HCT116 (cell line): ENCODE data around the gene TCHP. TPM values are rescaled to one million over a fixed set of nuclear protein-coding genes. Genes with fewer than 3 reads are reported as not detected.

ENCODE experiments used
- ATAC-seq: fragments of 200-7000 bp; cut with Tn5 transposase; 2 replicates; pipeline ENCODE4 v1.9.1; 2020; ENCODE audit warnings: mild to moderate bottlenecking, moderate library complexity
- BruUV-seq: library from RNA; stranded (reverse); fragments of 400-500 nt; replicated peaks from 2 replicates; lab custom pipeline; 2021; lab: Mats Ljungman, UMichigan
- CTCF ChIA-PET: fragments of 300-600 bp; sonication (Branson Sonifier 250); formaldehyde crosslinking; loops from one replicate; lab custom pipeline; 2021; ENCODE audit warnings: antibody characterized with exemption; lab: Charles Lee
- POLR2A ChIA-PET: fragments of 300-600, 350-600 bp; sonication (Branson Sonifier 250); formaldehyde crosslinking; loops from one replicate; lab custom pipeline; 2021; ENCODE audit warnings: antibody characterized with exemption; lab: Charles Lee
- RAD21 ChIA-PET, 2 experiments: fragments of 300-600 bp; sonication (Branson Sonifier 250); formaldehyde crosslinking; loops; one replicate each; lab custom pipeline; 2023; ENCODE audit warnings: low total read pairs in 2 of 2; ENCODE audit not compliant: uncharacterized antibody in 2 of 2, unreplicated experiment in 2 of 2, low non-redundant PET in 1 of 2; lab: Charles Lee
- DNase-seq: peaks from one replicate; pipeline ENCODE4 v3.0.0-alpha.2; 2010; ENCODE audit warnings: low read depth, low spot score
- H2AFZ ChIP-seq: fragments of 200-600 bp; shearing (Covaris generic), sonication (generic); 2 replicates; pipeline ENCODE4 v1.6.1; 2017; ENCODE audit warnings: low read depth, mixed run types, mixed read lengths, antibody characterized with exemption, low read length; ENCODE audit not compliant: poor library complexity, severe bottlenecking
- H3K27ac ChIP-seq: 2 replicates; pipeline ENCODE4 v1.5.1; 2012; ENCODE audit warnings: low read depth, low read length
- H3K27me3 ChIP-seq: fragments of 200-600 bp; sonication (generic); 2 replicates; pipeline ENCODE4 v1.6.1; 2016; ENCODE audit warnings: mixed run types, low read length, mixed read lengths; ENCODE audit not compliant: insufficient read depth
- H3K36me3 ChIP-seq, 2 experiments: fragments of 200-500 bp in 1 of 2; fragments of 200-600 bp in 1 of 2; sonication (Bioruptor generic) in 1 of 2; sonication (generic) in 1 of 2; 2 replicates each; pipeline versions ENCODE4 v1.5.1 to v1.6.1; 2014 to 2016; ENCODE audit warnings: low read length in 2 of 2, inconsistent platforms in 1 of 2, mixed read lengths in 1 of 2, mixed run types in 1 of 2; ENCODE audit not compliant: insufficient read depth in 2 of 2, control insufficient read depth in 1 of 2
- H3K4me1 ChIP-seq, 2 experiments: fragments of 200-600 bp in 1 of 2; sonication (generic) in 1 of 2; 2 replicates each; pipeline versions ENCODE4 v1.5.1 to v1.6.1; 2012 to 2017; ENCODE audit warnings: low read length in 2 of 2, inconsistent platforms in 1 of 2, mild to moderate bottlenecking in 1 of 2, mixed read lengths in 1 of 2, mixed run types in 1 of 2, moderate library complexity in 1 of 2; ENCODE audit not compliant: insufficient read depth in 2 of 2, control insufficient read depth in 1 of 2
- H3K4me2 ChIP-seq: fragments of 200-600 bp; sonication (generic); 2 replicates; pipeline ENCODE4 v1.6.1; 2017; ENCODE audit warnings: mixed run types, low read length, mixed read lengths
- H3K4me3 ChIP-seq, 2 experiments: fragments of 200-600 bp in 1 of 2; sonication (generic) in 1 of 2; replicated peaks in 1 of 2; 2 replicates each; pipeline ENCODE4 v1.5.1; 2011 to 2016; ENCODE audit warnings: low read length in 2 of 2, control low read depth in 1 of 2, low read depth in 1 of 2, mild to moderate bottlenecking in 1 of 2, mixed read lengths in 1 of 2, mixed run types in 1 of 2
- H3K79me2 ChIP-seq: fragments of 200-600 bp; sonication (generic); 2 replicates; pipeline ENCODE4 v1.6.1; 2017; ENCODE audit warnings: mild to moderate bottlenecking, mixed run types, low read length, moderate library complexity, mixed read lengths; ENCODE audit not compliant: insufficient read depth
- H3K9ac ChIP-seq: fragments of 200-600 bp; sonication (generic); 2 replicates; pipeline ENCODE4 v1.6.1; 2016; ENCODE audit warnings: low read length, mixed read lengths
- H3K9me2 ChIP-seq: fragments of 200-600 bp; sonication (generic), shearing (Covaris generic); 2 replicates; pipeline ENCODE4 v1.6.1; 2017; ENCODE audit warnings: mixed run types, mild to moderate bottlenecking, moderate library complexity; ENCODE audit not compliant: insufficient read depth
- H3K9me3 ChIP-seq, 2 experiments: fragments of 200-500 bp in 1 of 2; fragments of 200-600 bp in 1 of 2; sonication (Bioruptor generic) in 1 of 2; sonication (generic) in 1 of 2; 2 replicates each; pipeline ENCODE4 v1.6.1; 2014 to 2017; ENCODE audit warnings: low read length in 2 of 2, mixed read lengths in 2 of 2, inconsistent platforms in 1 of 2, low read depth in 1 of 2, mild to moderate bottlenecking in 1 of 2, mixed run types in 1 of 2, moderate library complexity in 1 of 2; ENCODE audit not compliant: control insufficient read depth in 1 of 2, insufficient read depth in 1 of 2
- H4K20me1 ChIP-seq: fragments of 200-600 bp; sonication (generic), shearing (Covaris generic); 2 replicates; pipeline ENCODE4 v1.6.1; 2017; ENCODE audit warnings: mixed run types, mild to moderate bottlenecking, moderate library complexity; ENCODE audit not compliant: insufficient read depth
- ATF3 ChIP-seq: IDR thresholded peaks from 2 replicates; pipeline ENCODE4 v1.6.1; 2012
- CTCF ChIP-seq, 3 experiments: fragments of 200-600 bp in 1 of 3; sonication (generic) in 1 of 3; IDR thresholded peaks in 2 of 3; conservative IDR thresholded peaks in 1 of 3; 2 replicates each; pipeline ENCODE4 v1.5.1; 2012 to 2017; ENCODE audit warnings: low read depth in 2 of 3, low read length in 2 of 3, antibody characterized with exemption in 1 of 3, borderline replicate concordance in 1 of 3, control low read depth in 1 of 3, mild to moderate bottlenecking in 1 of 3, mixed read lengths in 1 of 3, mixed run types in 1 of 3, moderate library complexity in 1 of 3; ENCODE audit not compliant: insufficient read depth in 1 of 3
- ELF1 ChIP-seq: IDR thresholded peaks from 2 replicates; pipeline ENCODE4 v1.6.1; 2012; ENCODE audit warnings: low read depth, borderline replicate concordance
- EZH2phosphoT487 ChIP-seq: fragments of 200-600 bp; IDR thresholded peaks from 2 replicates; pipeline ENCODE4 v1.6.1; 2018; ENCODE audit warnings: antibody characterized with exemption, borderline replicate concordance
- POLR2A ChIP-seq: IDR thresholded peaks from 2 replicates; pipeline ENCODE4 v1.7.0; 2011; ENCODE audit warnings: borderline replicate concordance; ENCODE audit not compliant: insufficient read depth, insufficient read length; ENCODE audit errors: extremely low read depth
- POLR2AphosphoS5 ChIP-seq: IDR thresholded peaks from 2 replicates; pipeline ENCODE4 v1.6.1; 2011; ENCODE audit warnings: mild to moderate bottlenecking, low read depth, low read length, moderate library complexity
- RAD21 ChIP-seq: IDR thresholded peaks from 2 replicates; pipeline ENCODE4 v1.6.1; 2012; ENCODE audit warnings: low read depth, mild to moderate bottlenecking
- REST ChIP-seq: IDR thresholded peaks from 2 replicates; pipeline ENCODE4 v1.6.1; 2012; ENCODE audit warnings: low read depth
- SP1 ChIP-seq: IDR thresholded peaks from 2 replicates; pipeline ENCODE4 v1.6.1; 2012; ENCODE audit warnings: low read depth
- SRF ChIP-seq: IDR thresholded peaks from 2 replicates; pipeline ENCODE4 v1.6.1; 2012; ENCODE audit warnings: low read depth
- ZNF274 ChIP-seq: fragments of 200-500 bp; sonication (Bioruptor generic); IDR thresholded peaks from 2 replicates; pipeline ENCODE4 v1.6.1; 2014; ENCODE audit warnings: mild to moderate bottlenecking, low read depth, low read length, inconsistent platforms
- intact Hi-C: fragments of 100-400 bp; cut with micrococcal nuclease; formaldehyde crosslinking; loops from 2 replicates; pipeline ENCODE4 v1.10.0; 2022
- total RNA-seq: library from RNA; stranded (reverse); gene quantifications from one replicate; pipeline ENCODE4 v1.2.1, GENCODE V29; 2021; ENCODE audit not compliant: unreplicated experiment
- TF ChIP-seq, protein P1 (sequence below): IDR thresholded peaks from 2 replicates; pipeline ENCODE4 v1.6.1; 2012

Gene TCHP
- total RNA-seq, 1 experiment from 2014 or later = 17.3 TPM

DNA sequence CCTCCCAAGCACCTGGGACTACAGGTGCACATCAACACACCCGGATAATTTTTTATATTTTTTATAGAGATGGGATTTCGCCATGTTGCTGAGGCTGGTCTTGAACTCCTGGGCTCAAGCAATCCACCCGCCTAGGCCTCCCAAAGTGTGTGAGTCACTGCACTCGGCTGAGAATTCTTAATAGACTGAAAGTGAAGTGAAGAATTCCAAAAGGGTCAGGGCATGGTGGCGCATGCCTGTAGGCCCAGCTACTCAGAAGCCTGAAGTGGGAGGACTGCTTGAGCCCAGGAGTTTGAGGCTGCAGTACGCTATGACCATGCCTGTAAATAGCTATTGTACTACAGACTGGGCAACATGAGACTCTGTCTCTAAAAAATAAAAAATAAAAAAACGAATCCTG lies 43.7 kb downstream of the TCHP start:
- intact Hi-C loops = no loop called here
- H3K36me3 ChIP-seq = 0 out of 4 replicates have a peak, but pooled peaks cover 3 to 6% of the 10 kb centered on the region in 2 experiments
- no peaks in the 10 kb centered on the region for H3K27me3 ChIP-seq
- H3K27ac ChIP-seq = no peak overlapping the region
- H3K4me3 ChIP-seq = no peak overlapping the region
- POLR2A ChIA-PET = no interaction called here
- TF ChIP-seq RAD21 (no peak), ATF3 (no peak), ZNF274 (no peak), REST (no peak), SRF (no peak), EZH2phosphoT487 (no peak), SP1 (no peak), POLR2AphosphoS5 (no peak), CTCF (IDR thresholded peaks at IDR 0.05 in 2 of 3, conservative IDR thresholded peaks at IDR 0.05 in 1 of 3; ENCODE audit: borderline replicate concordance in 1 of 3, insufficient read depth in 1 of 3, low read depth in 2 of 3, low read length in 2 of 3) (no peak), POLR2A (no peak), ELF1 (no peak)
- TF ChIP-seq, protein P1, sequence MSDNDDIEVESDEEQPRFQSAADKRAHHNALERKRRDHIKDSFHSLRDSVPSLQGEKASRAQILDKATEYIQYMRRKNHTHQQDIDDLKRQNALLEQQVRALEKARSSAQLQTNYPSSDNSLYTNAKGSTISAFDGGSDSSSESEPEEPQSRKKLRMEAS = no peak
- no peak overlapping the region for H3K9ac ChIP-seq
- no peaks in the 10 kb centered on the region for H3K9me2 ChIP-seq
- H3K79me2 ChIP-seq = no peaks in the 10 kb centered on the region
- no TSS peak for BruUV-seq
- no peaks in the 10 kb centered on the region for H3K9me3 ChIP-seq
- RAD21 ChIA-PET = no interaction called here
- peaks cover 0 to 11% of the 10 kb centered on the region in 2 experiments; a peak in 1 of 4 replicates for H3K4me1 ChIP-seq
- DNase-seq (no peak), ATAC-seq (no peak)
- no peaks in the 10 kb centered on the region for H4K20me1 ChIP-seq
- H2AFZ ChIP-seq = no peak overlapping the region
- CTCF ChIA-PET = interaction anchor here (1.4 kb wide), 1 partner anchor 33 kb away, joined by 5 read pairs; no protein-coding TSS in a partner anchor
- no peak overlapping the region for H3K4me2 ChIP-seq
